IMR-90 (cell line): ENCODE measurements around the gene ENPEP. TPM values are rescaled to one million over a fixed set of nuclear protein-coding genes. Genes with fewer than 3 reads are reported as not detected.

ENCODE experiments used
- ATAC-seq: fragments of 200-7000 bp; cut with Tn5 transposase; 2 replicates; pipeline ENCODE4 v1.9.1; 2020; ENCODE audit warnings: low read depth, mild to moderate bottlenecking, moderate library complexity
- BruUV-seq: library from RNA; stranded (reverse); fragments of 400-500 nt; replicated peaks from 2 replicates; lab custom pipeline; 2021; lab: Mats Ljungman, UMichigan
- CTCF ChIA-PET: fragments of 300-600 bp; formaldehyde crosslinking; extraction: SDS; loops from one replicate; lab custom pipeline; 2021; ENCODE audit warnings: antibody characterized with exemption; lab: Yijun Ruan, JAX
- POLR2A ChIA-PET: fragments of 300-600 bp; sonication (Branson Sonifier 250); formaldehyde crosslinking; loops from one replicate; lab custom pipeline; 2022; ENCODE audit warnings: antibody characterized with exemption; ENCODE audit not compliant: unreplicated experiment; lab: Charles Lee
- DNase-seq: peaks from one replicate; pipeline ENCODE4 v3.0.0; 2013
- H2AFZ ChIP-seq: replicated peaks from 2 replicates; pipeline ENCODE3; 2013; ENCODE audit warnings: low read length, mild to moderate bottlenecking; ENCODE audit not compliant: poor library complexity
- H2AK5ac ChIP-seq: 2 replicates; pipeline ENCODE4 v1.6.1; 2013; ENCODE audit warnings: low read depth, low read length, inconsistent platforms
- H2AK9ac ChIP-seq: replicated peaks from 2 replicates; pipeline ENCODE3; 2013; ENCODE audit warnings: mild to moderate bottlenecking, low read depth, low read length, moderate library complexity; ENCODE audit not compliant: poor library complexity
- H2BK120ac ChIP-seq: 2 replicates; pipeline ENCODE4 v1.6.1; 2013; ENCODE audit warnings: low read depth, low read length, inconsistent platforms
- H2BK15ac ChIP-seq: 3 replicates; pipeline ENCODE4 v1.6.1; 2013; ENCODE audit warnings: low read depth, low read length, inconsistent platforms
- H2BK20ac ChIP-seq: 2 replicates; pipeline ENCODE4 v1.6.1; 2013; ENCODE audit warnings: low read depth, mild to moderate bottlenecking, inconsistent platforms, low read length, moderate library complexity
- H2BK5ac ChIP-seq: 2 replicates; pipeline ENCODE4 v1.6.1; 2013; ENCODE audit warnings: mild to moderate bottlenecking, low read depth, low read length, inconsistent platforms; ENCODE audit not compliant: poor library complexity, severe bottlenecking
- H3K14ac ChIP-seq: replicated peaks from 2 replicates; pipeline ENCODE4 v1.6.1; 2013; ENCODE audit warnings: low read depth, low read length, inconsistent platforms
- H3K18ac ChIP-seq: 2 replicates; pipeline ENCODE4 v1.6.1; 2013; ENCODE audit warnings: low read depth, low read length, control low read depth
- H3K23ac ChIP-seq: 2 replicates; pipeline ENCODE4 v1.6.1; 2013; ENCODE audit warnings: low read depth, low read length, inconsistent platforms
- H3K27ac ChIP-seq: 2 replicates; pipeline ENCODE4 v1.5.1; 2013; ENCODE audit warnings: mild to moderate bottlenecking, control low read depth, low read length; ENCODE audit not compliant: insufficient read depth
- H3K27me3 ChIP-seq: 2 replicates; pipeline ENCODE4 v1.6.1; 2013; ENCODE audit warnings: low read length; ENCODE audit not compliant: control insufficient read depth, insufficient read depth
- H3K36me3 ChIP-seq: 2 replicates; pipeline ENCODE4 v1.6.1; 2013; ENCODE audit warnings: low read length, mixed read lengths; ENCODE audit not compliant: control insufficient read depth, insufficient read depth
- H3K4ac ChIP-seq: 2 replicates; pipeline ENCODE4 v1.6.1; 2013; ENCODE audit warnings: low read depth, low read length, inconsistent platforms
- H3K4me1 ChIP-seq: 2 replicates; pipeline ENCODE4 v1.6.1; 2013; ENCODE audit warnings: low read length, mixed read lengths; ENCODE audit not compliant: control insufficient read depth, insufficient read depth
- H3K4me2 ChIP-seq: 2 replicates; pipeline ENCODE4 v1.6.1; 2013; ENCODE audit warnings: low read depth, mild to moderate bottlenecking, control low read depth, low read length, moderate library complexity
- H3K4me3 ChIP-seq: 2 replicates; pipeline ENCODE4 v1.5.1; 2013; ENCODE audit warnings: low read depth, mild to moderate bottlenecking, control low read depth, low read length, moderate library complexity; ENCODE audit not compliant: insufficient read depth
- H3K56ac ChIP-seq: 2 replicates; pipeline ENCODE4 v1.6.1; 2013; ENCODE audit warnings: low read length, inconsistent platforms; ENCODE audit not compliant: insufficient read depth; ENCODE audit errors: extremely low read depth
- H3K79me1 ChIP-seq, 2 experiments: 2 replicates each; pipeline ENCODE4 v1.6.1; 2013; ENCODE audit warnings: low read length in 2 of 2, inconsistent platforms in 1 of 2, low read depth in 1 of 2
- H3K9ac ChIP-seq: 2 replicates; pipeline ENCODE4 v1.6.1; 2013; ENCODE audit warnings: low read depth, low read length, control low read depth
- H3K9me1 ChIP-seq: 2 replicates; pipeline ENCODE4 v1.6.1; 2013; ENCODE audit warnings: low read length, inconsistent platforms; ENCODE audit not compliant: insufficient read depth
- H3K9me3 ChIP-seq: 2 replicates; pipeline ENCODE4 v1.6.1; 2013; ENCODE audit warnings: low read length; ENCODE audit not compliant: control insufficient read depth, insufficient read depth
- H4K20me1 ChIP-seq: 2 replicates; pipeline ENCODE4 v1.6.1; 2013; ENCODE audit warnings: low read length, inconsistent platforms; ENCODE audit not compliant: insufficient read depth
- H4K5ac ChIP-seq: 2 replicates; pipeline ENCODE4 v1.6.1; 2013; ENCODE audit warnings: mild to moderate bottlenecking, low read depth, low read length, control low read depth
- H4K8ac ChIP-seq, 2 experiments: 2 replicates each; pipeline ENCODE4 v1.6.1; 2013; ENCODE audit warnings: low read depth in 2 of 2, low read length in 2 of 2, control low read depth in 1 of 2, inconsistent platforms in 1 of 2
- H4K91ac ChIP-seq: 2 replicates; pipeline ENCODE4 v1.6.1; 2013; ENCODE audit warnings: low read depth, low read length, inconsistent platforms; ENCODE audit not compliant: insufficient read depth
- BHLHE40 ChIP-seq: fragments of 150-350 bp; IDR thresholded peaks from 2 replicates; pipeline ENCODE4 v1.6.1; 2016; ENCODE audit warnings: mild to moderate bottlenecking, low read depth, low read length
- CEBPB ChIP-seq: IDR thresholded peaks from 2 replicates; pipeline ENCODE4 v1.6.1; 2012; ENCODE audit warnings: low read depth, low read length, improper control_type of control experiment
- FOS ChIP-seq: fragments of 150-350 bp; IDR thresholded peaks from 2 replicates; pipeline ENCODE4 v1.6.1; 2016; ENCODE audit warnings: low read depth, low read length
- MAFK ChIP-seq: IDR thresholded peaks from 2 replicates; pipeline ENCODE4 v1.6.1; 2012; ENCODE audit warnings: low read depth, low read length, improper control_type of control experiment
- RAD21 ChIP-seq: IDR thresholded peaks from 2 replicates; pipeline ENCODE4 v1.6.1; 2012; ENCODE audit warnings: low read length, improper control_type of control experiment
- RCOR1 ChIP-seq: IDR thresholded peaks from 2 replicates; pipeline ENCODE4 v1.6.1; 2012; ENCODE audit warnings: mild to moderate bottlenecking, low read length, improper control_type of control experiment; ENCODE audit not compliant: insufficient replicate concordance
- WGBS, 2 experiments: methylation state at CpG; one replicate each; pipeline versions ENCODE4 v1.1.5 to v1.1.7; 2013; ENCODE audit warnings: missing lambda C conversion rate in 2 of 2; ENCODE audit not compliant: insufficient read length in 1 of 2; ENCODE audit errors: extremely low coverage in 2 of 2; 5-methylcytosine and 5-hydroxymethylcytosine counted together
- dilution Hi-C: fragments of 300-500 bp; cut with HindIII; formaldehyde crosslinking; loops from one replicate; pipeline ENCODE4 v1.14.3; 2018; ENCODE audit warnings: low sequenced_read_pairs; ENCODE audit not compliant: unreplicated experiment
- in situ Hi-C: fragments of 300-500 bp; cut with MboI; formaldehyde crosslinking; loops from 3 replicates; pipeline ENCODE4 v1.14.3; 2019; ENCODE audit warnings: low sequenced_read_pairs, inconsistent platforms, mixed read lengths
- intact Hi-C: fragments of 100-400 bp; cut with micrococcal nuclease; formaldehyde crosslinking; loops from 2 replicates; pipeline ENCODE4 v1.10.0; 2022
- polyA plus RNA-seq, 3 experiments: library from polyadenylated mRNA; depleted of rRNA; stranded (reverse); fragments of >200 nt; gene quantifications; 2 replicates each; pipeline ENCODE4 v1.2.3, GENCODE V29; 2012; ENCODE audit warnings: low replicate concordance in 1 of 3
- total RNA-seq: library from RNA; depleted of rRNA; stranded (reverse); fragments of >200 nt; gene quantifications from 2 replicates; pipeline ENCODE4 v1.2.3, GENCODE V29; 2012
- TF ChIP-seq, protein P1 (sequence below): fragments of 150-350 bp; IDR thresholded peaks from 2 replicates; pipeline ENCODE4 v1.6.1; 2017; ENCODE audit warnings: mild to moderate bottlenecking, antibody characterized with exemption, low read length, low read depth

The ENPEP gene
- total and polyA plus RNA-seq, 2 of the 4 experiments (the other 2 are of a cell fraction) = 0.12 to 0.18 TPM

DNA sequence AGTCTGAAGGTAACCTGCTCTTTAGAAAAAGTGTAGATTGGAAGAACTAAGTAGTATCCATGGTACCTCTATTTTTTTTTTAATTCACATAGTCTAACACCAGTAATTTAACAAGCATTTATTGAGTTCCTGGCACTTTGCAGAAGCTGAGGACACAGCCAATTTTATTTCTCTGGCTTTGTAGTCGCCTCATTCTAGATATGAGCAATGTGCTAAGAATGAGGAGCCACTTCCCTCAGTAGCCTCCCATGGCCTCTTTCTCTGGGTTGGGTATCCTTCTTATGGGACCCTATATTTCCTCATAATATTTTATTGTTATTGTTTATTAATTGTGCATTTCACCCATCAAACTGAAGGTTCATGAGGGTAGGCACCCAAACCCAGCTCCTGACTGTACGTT is 67.6 kb downstream of the ENPEP start:
- Histone ChIP-seq H4K5ac (no peak overlapping the region), H3K9me3 (no peaks in the 10 kb centered on the region), H3K4me2 (no peak overlapping the region), H2AK9ac (no peak overlapping the region), H3K27me3 (no peaks in the 10 kb centered on the region), H3K79me1 (no peaks in the 10 kb centered on the region), H3K4me3 (no peak overlapping the region), H4K91ac (no peak overlapping the region), H2BK5ac (no peak overlapping the region), H3K14ac (no peak overlapping the region), H3K23ac (no peak overlapping the region), H2BK120ac (no peak overlapping the region), H3K18ac (no peak overlapping the region), H3K36me3 (no peaks in the 10 kb centered on the region), H3K9me1 (no peaks in the 10 kb centered on the region), H3K27ac (no peak overlapping the region), H3K4me1 (peaks cover 2% of the 10 kb centered on the region; the same call in 1 of the 2 replicates), H2BK20ac (no peak overlapping the region), H2AFZ (no peak overlapping the region), H4K20me1 (no peaks in the 10 kb centered on the region), H3K56ac (no peak overlapping the region), H3K4ac (no peak overlapping the region), H2BK15ac (no peak overlapping the region), H2AK5ac (no peak overlapping the region), H3K9ac (no peak overlapping the region), H4K8ac (no peak overlapping the region)
- dilution Hi-C loops (no loop called here), in situ Hi-C loops (no loop called here), intact Hi-C loops (no loop called here)
- ATAC-seq (no peak), DNase-seq (no peak)
- CTCF ChIA-PET = no interaction called here
- POLR2A ChIA-PET = no interaction called here
- BruUV-seq = no TSS peak
- TF ChIP-seq RCOR1 = no peak
- TF ChIP-seq, protein P1, sequence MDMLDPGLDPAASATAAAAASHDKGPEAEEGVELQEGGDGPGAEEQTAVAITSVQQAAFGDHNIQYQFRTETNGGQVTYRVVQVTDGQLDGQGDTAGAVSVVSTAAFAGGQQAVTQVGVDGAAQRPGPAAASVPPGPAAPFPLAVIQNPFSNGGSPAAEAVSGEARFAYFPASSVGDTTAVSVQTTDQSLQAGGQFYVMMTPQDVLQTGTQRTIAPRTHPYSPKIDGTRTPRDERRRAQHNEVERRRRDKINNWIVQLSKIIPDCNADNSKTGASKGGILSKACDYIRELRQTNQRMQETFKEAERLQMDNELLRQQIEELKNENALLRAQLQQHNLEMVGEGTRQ = no peak
- TF ChIP-seq FOS = no peak
- TF ChIP-seq CEBPB = no peak
- no peak for TF ChIP-seq RAD21
- TF ChIP-seq MAFK = no peak
- no peak for TF ChIP-seq BHLHE40
- no CpG with 5 or more reads among the region's 2 CpGs for WGBS, 2 experiments
